ENCODE data around the gene THAP10.
A peak's percentile ranks its signal among the peaks of the same experiment; 100 is the strongest.

Gene THAP10

DNA sequence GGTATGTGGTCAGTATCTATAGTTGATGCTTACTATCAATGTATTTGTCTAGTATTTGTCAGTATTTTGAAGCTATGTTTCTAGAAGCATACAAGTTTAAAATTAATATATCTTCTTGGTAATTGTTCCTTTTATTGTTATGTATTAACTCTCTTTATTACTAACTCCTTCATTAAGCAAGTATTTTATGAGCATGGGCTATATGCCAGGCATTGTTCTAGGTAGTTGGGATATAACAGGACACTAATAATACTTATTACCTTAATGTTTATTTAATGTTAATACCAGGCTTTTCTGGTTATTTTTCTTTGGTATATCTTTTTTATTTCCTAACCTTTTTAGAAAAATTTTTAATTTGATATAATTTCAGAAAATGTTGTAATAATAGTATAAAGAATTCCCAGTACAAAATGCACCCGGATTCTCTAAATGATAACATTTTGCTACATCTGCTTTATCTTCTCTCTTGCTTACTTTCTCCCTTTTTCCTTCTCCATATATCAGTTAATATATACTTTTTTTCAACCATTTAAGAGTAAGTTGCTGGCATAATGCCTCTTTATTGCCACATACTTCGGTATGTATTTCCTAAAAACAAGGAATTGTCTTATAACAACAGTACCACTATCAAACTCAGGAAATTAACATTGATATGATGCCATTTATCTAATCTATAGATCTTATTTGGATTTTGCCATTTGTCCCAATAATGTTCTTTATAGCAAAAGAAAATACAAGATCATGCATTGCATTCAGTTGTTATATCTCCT is 31.3 kb upstream of the THAP10 start:
- no peak for DNase-seq (ENCODE audit: extremely low spot score)
- CTCF ChIA-PET: no interaction called here
- TF ChIP-seq, protein P1, sequence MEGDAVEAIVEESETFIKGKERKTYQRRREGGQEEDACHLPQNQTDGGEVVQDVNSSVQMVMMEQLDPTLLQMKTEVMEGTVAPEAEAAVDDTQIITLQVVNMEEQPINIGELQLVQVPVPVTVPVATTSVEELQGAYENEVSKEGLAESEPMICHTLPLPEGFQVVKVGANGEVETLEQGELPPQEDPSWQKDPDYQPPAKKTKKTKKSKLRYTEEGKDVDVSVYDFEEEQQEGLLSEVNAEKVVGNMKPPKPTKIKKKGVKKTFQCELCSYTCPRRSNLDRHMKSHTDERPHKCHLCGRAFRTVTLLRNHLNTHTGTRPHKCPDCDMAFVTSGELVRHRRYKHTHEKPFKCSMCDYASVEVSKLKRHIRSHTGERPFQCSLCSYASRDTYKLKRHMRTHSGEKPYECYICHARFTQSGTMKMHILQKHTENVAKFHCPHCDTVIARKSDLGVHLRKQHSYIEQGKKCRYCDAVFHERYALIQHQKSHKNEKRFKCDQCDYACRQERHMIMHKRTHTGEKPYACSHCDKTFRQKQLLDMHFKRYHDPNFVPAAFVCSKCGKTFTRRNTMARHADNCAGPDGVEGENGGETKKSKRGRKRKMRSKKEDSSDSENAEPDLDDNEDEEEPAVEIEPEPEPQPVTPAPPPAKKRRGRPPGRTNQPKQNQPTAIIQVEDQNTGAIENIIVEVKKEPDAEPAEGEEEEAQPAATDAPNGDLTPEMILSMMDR (IDR thresholded peaks at IDR 0.05; ENCODE audit: control extremely low read depth, extremely low read depth, low read depth, missing control alignments): no peak
- POLR2A ChIA-PET: no interaction called here

DNA sequence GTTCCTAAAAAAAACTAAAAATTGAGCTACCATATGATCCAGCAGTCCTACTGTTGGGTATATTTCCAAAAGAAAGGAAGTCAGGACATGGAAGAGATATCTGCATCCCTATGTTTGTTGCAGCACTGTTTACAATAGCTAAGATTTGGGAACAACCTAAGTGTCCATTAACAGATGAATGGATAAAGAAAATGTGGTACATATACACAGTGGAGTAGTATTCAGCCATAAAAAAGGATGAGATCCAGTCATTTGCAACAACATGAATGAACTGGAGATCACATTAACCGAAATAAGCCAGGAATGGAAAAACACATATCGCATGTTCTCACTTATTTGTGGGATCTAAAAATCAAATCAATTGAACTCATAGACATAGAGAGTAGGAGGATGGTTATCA is 29.9 kb upstream of the THAP10 start:
- no peak for DNase-seq (ENCODE audit: extremely low spot score)
- TF ChIP-seq, protein P1 (IDR thresholded peaks at IDR 0.05; ENCODE audit: control extremely low read depth, extremely low read depth, low read depth, missing control alignments): no peak
- ChIA-PET POLR2A (no interaction called here), CTCF (no interaction called here)

DNA sequence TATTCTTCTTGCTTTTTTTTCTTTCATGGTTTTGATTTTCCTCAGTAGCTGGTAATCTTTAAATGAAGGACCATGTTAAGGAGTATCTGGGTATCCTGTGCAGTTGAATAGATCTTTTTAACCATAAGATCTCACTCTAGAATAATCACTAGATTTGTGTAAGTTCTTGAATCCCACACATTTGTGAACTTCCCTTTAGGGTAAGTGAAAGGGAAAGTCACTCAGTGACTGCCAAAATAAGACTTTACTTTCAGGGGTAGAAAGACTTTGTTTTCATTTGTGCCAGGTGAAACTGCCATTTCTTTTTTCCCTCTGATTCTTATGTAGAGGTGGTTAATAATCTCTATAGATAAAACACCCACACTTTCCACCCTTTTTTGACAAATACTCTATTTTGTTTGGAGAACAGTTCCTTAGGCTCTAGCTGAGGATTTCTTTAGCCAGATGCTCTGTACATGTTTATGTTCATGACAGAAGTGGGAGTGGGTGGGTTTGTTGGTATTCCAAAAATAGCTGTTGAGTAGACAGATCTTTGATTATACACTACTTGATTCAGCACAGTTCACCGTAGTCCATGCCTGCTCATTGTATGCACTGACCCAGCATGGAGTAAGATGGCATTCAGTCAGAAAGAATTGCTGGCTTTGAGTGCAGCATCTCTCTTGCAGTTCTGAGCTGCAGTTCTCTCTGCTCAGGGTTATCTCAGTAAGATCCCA is 28.9 kb upstream of the THAP10 start:
- CTCF ChIA-PET: no interaction called here

DNA sequence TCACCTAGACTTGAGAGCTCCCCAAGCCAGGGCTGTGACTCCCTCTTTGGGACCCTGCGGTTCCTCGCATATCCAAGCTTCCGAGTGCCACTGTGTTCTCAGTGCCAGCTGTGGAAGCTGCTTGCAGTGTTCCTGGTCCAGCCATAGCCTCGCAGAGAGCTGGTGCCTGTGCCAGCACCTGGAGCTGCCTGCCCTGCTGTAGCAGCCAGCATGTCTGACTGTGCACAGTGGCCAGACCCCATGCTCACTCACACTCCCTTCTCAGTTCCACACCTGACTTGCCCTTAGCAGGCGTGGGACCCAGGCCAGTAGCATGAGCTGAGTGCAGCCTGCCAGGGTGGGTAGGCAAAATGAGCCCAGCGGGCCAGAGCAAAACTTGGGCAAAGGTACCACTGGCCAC is 25.7 kb upstream of the THAP10 start:
- POLR2A ChIA-PET: no interaction called here
- DNase-seq (ENCODE audit: extremely low spot score): no peak
- CTCF ChIA-PET: interaction anchor here (0.8 to 1.7 kb wide), 2 partner anchors 11 to 19 kb away, joined by 3 to 6 read pairs; no protein-coding TSS in a partner anchor
- TF ChIP-seq, protein P1 (IDR thresholded peaks at IDR 0.05; ENCODE audit: control extremely low read depth, extremely low read depth, low read depth, missing control alignments): no peak

More for the DNA sequence above, 28.9 kb upstream of the THAP10 start:
- POLR2A ChIA-PET: no interaction called here
- TF ChIP-seq, protein P1 (IDR thresholded peaks at IDR 0.05; ENCODE audit: control extremely low read depth, extremely low read depth, low read depth, missing control alignments): no peak
- peak; percentile 17 for DNase-seq (ENCODE audit: extremely low spot score)

DNA sequence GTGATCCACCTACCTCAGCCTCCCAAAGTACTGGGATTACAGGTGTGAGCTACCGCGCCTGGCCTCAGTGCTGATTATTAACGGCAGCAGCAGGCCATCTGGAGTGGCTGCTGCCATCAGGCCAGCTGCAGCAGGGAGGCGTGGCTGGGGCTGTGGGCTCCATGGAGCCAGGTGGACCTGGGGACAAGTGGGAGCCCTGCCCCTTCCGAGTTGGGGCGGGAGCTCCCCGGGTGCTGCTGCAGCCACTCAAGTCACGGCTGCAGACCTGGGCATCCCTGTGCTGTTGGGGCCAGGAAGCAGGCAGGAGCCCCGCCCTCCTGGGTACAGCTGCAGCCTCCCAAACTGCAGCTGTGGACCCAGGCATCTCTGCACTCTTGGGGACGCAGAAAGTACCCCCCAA is 24.3 kb upstream of the THAP10 start:
- TF ChIP-seq, protein P1 (IDR thresholded peaks at IDR 0.05; ENCODE audit: control extremely low read depth, extremely low read depth, low read depth, missing control alignments): no peak
- DNase-seq (ENCODE audit: extremely low spot score): no peak
- ChIA-PET POLR2A (no interaction called here), CTCF (no interaction called here)

DNA sequence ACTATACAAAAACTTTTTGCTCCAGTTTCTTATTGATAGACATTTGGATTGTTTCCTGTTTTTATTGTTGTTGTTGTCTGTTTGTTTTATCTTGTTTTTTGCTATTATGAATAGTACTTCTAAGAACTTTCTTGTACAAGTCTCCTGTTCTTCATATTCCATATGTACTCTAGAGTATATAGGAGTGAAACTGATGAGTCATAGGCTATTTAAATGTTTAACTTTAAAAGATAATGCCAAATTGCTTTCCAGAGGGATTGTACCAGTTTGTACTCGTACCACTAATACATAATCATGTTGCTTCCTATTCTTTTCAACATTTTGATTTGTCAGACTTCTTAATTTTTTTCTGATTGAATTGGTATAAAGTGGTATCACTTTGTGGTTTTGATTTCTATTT is 20.0 kb upstream of the THAP10 start:
- CTCF ChIA-PET: no interaction called here
- DNase-seq (ENCODE audit: extremely low spot score): no peak
- TF ChIP-seq, protein P1 (IDR thresholded peaks at IDR 0.05; ENCODE audit: control extremely low read depth, extremely low read depth, low read depth, missing control alignments): no peak
- POLR2A ChIA-PET: no interaction called here
